ENCODE results near the gene HSPB9.
"Not testable (repeated sequence)": the region's sequence is repeated elsewhere in the genome, so short reads cannot be mapped to it uniquely, and the experiment has no call there.

Gene HSPB9

DNA sequence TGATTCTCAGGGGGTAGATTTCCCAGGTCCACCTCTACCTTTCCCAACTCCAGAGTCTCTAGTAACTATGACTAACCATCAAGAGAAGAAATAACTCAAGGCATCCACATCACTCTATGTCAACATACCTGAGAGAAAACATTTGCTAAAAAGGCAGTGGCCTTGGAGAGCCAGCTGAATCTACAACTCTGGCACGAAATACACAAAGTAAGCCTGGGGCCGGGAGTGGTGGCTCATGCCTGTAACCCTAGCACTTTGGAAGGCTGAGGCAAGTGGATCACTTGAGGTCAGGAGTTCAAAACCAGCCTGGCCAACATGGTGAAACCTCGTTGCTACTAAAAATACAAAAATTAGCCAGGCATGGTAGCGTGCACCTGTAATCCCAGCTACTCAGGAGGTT, 20.5 kb downstream of the HSPB9 start:
- not testable (repeated sequence) for DNase-seq (ENCODE audit: low spot score)

GRCh38 chr17:42146911-42147607, 24.5 kb downstream of the HSPB9 start:
- no peak for DNase-seq (ENCODE audit: low spot score)

- DNase-seq (ENCODE audit: low spot score) = no peak
Observed at GRCh38 chr17:42153919-42154742, 31.5 kb downstream of the HSPB9 start.

DNA sequence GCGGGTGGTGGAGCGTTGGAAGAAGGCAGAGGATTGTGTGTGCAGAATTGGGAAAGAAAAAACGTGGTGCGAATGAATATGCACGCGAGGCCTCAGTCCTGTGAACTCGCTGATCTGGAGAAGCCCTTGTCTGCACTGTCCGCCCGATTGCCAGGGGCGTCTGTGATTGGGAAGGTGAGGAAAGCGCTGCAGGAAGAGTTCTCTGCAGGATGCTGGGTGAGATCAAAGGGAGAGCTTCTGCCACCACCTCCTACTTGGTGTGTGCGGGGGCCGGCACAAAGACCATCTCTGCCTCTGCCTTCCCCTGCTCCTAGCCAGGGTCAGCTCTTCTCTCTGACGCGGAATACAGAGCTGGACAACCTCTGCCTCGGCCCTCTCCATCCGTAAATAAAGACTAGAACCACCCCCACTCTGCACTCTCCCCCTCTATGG, 33.0 kb downstream of the HSPB9 start:
- DNase-seq (ENCODE audit: low spot score) = no peak

- no peak for DNase-seq (ENCODE audit: low spot score)
Observed at GRCh38 chr17:42159796-42160530, 37.4 kb downstream of the HSPB9 start.

DNA sequence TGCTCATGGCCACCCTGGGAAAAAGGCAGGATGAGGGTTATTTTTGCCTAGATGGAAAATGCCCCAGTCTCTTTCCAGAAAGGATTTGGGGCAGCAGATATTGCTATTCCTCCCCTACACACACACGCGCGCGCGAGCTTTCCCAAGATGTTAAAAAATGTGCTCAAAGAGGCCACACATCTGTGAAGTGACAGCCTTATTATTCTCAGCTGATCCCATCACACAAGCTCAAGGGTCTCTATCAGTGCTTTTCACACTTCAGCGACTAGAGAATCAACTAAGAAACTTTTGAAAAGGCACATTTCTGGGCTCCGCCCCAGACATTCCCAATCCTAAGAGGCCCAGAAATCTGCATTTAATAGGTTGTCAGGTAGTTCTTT, 37.9 kb downstream of the HSPB9 start:
- no peak for DNase-seq (ENCODE audit: low spot score)

GRCh38 chr17:42163113-42163512, 40.5 kb downstream of the HSPB9 start:
- no peak for DNase-seq (ENCODE audit: low spot score)

DNA sequence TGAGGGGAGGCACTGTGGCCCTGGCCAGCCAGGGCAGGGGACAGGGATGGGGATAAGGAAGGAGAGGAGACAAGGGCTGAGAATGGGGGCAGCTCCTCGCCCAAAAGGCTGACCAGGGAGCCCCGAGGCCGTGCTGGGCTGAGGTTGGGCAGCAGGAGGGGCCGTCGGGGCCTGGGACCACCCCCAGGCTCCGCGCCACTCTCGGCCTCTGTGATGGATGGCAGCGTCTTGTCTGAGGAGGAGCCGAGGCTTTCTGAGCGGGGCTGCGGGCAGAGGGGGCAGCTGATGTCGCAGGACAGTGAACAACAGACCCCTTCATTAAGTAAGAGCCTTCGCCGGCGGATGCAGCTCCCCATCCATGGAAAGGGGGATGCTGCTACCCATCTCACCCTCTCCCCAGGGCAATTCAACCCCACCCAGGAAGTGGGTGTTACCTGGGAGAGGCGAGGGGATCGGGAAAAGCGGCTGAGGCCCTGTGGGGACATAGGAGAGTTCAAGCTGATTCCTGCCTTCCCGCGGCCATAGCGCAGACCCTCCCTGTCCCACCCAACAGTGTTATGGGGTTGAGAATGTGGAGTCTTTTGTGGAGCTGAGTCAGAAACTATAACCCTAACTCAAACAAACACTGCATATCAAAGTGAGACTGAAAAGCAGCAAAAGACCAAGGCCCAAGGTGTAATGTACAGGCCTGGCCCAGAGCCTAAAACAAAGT, 41.2 kb downstream of the HSPB9 start:
- no peak for DNase-seq (ENCODE audit: low spot score)

GRCh38 chr17:42165751-42166150, 43.1 kb downstream of the HSPB9 start:
- DNase-seq (ENCODE audit: low spot score) = no peak

- DNase-seq (ENCODE audit: low spot score) = no peak
Observed at GRCh38 chr17:42166196-42166763, 43.7 kb downstream of the HSPB9 start.

DNA sequence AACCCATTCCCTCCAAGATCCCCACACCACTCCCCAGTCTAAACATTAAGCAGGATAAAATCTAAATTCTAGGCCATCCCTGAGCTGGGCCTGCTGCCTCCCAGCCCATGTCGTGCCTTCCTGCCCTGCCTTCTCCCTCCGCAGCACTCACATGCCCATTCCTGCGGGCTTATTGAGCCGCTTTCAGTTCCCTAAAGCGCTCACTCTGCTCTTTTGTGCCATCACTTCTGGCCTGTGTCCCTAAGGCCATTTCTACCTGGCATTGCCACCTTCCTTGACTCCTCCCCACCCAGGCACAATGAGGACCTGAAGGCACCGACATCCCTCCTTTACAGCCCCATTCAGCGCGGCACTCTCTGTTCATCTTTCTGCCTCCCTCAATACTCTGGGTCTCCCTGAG, 45.2 kb downstream of the HSPB9 start:
- DNase-seq (ENCODE audit: low spot score) = no peak

GRCh38 chr17:42169351-42169750, 46.7 kb downstream of the HSPB9 start:
- no peak for DNase-seq (ENCODE audit: low spot score)

GRCh38 chr17:42171831-42172230, 49.2 kb downstream of the HSPB9 start:
- no peak for DNase-seq (ENCODE audit: low spot score)
